ENCODE data around the gene IRF9.

The IRF9 gene

DNA sequence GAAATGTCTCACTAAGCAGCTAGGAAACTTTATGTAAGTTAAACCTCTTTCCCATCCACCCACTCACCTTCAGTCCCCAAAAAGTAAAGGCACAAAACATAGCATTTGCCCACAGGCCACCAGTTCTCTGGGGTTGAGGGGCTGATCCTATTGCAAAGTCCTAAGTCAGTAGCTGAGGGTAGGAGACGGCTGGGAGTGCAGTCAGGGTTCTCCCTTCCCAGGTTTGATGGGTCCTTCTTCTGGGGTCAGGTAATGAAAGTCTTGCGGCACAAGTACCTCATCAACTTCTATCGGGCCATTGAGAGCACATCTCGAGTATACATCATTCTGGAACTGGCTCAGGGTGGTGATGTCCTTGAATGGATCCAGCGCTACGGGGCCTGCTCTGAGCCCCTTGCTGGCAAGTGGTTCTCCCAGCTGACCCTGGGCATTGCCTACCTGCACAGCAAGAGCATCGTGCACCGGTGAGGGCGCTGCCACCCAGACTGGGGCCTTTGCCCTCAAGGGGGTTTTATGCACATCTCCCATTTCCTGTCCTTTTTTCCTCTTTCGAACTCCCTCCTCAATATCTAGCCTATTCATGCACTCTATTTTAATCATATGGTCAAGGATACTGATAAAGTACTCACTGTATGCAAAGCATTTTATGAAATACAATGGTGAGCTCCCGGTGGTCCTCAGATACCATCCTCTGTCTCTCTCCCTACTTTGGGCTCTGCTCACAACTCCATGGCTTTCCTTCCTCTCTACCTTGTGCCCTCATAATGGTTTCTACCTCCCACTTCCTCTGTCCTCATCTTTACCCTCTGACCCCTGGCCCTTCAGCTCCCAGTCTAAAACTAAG is 45.4 kb downstream of the IRF9 start:
- ChIA-PET CTCF (interaction anchor here (0.9 to 2.4 kb wide), 5 partner anchors 9 to 68 kb away, joined by 3 to 17 read pairs (median 3); partner anchors contain the start of genes IRF9, MDP1 and TM9SF1), POLR2A (interaction anchor here (0.7 to 1.4 kb wide), 2 partner anchors 11 to 65 kb away, joined by 3 to 5 read pairs; partner anchors contain the start of genes RABGGTA and TM9SF1)
- no peak for DNase-seq (ENCODE audit: extremely low spot score)
- TF ChIP-seq, protein P1, sequence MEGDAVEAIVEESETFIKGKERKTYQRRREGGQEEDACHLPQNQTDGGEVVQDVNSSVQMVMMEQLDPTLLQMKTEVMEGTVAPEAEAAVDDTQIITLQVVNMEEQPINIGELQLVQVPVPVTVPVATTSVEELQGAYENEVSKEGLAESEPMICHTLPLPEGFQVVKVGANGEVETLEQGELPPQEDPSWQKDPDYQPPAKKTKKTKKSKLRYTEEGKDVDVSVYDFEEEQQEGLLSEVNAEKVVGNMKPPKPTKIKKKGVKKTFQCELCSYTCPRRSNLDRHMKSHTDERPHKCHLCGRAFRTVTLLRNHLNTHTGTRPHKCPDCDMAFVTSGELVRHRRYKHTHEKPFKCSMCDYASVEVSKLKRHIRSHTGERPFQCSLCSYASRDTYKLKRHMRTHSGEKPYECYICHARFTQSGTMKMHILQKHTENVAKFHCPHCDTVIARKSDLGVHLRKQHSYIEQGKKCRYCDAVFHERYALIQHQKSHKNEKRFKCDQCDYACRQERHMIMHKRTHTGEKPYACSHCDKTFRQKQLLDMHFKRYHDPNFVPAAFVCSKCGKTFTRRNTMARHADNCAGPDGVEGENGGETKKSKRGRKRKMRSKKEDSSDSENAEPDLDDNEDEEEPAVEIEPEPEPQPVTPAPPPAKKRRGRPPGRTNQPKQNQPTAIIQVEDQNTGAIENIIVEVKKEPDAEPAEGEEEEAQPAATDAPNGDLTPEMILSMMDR (IDR thresholded peaks at IDR 0.05; ENCODE audit: control extremely low read depth, extremely low read depth, low read depth, missing control alignments) = no peak

- TF ChIP-seq, protein P1 (IDR thresholded peaks at IDR 0.05; ENCODE audit: control extremely low read depth, extremely low read depth, low read depth, missing control alignments) = no peak
- CTCF ChIA-PET = interaction anchor here (0.9 to 2.4 kb wide), 4 partner anchors 8 to 69 kb away, joined by 3 to 17 read pairs (median 4); partner anchors contain the start of genes IRF9, MDP1 and TM9SF1
- POLR2A ChIA-PET = interaction anchor here (0.7 to 1.4 kb wide), 2 partner anchors 12 to 64 kb away, joined by 3 to 5 read pairs; partner anchors contain the start of genes RABGGTA and TM9SF1
- DNase-seq (ENCODE audit: extremely low spot score) = no peak
Measured at GRCh38 chr14:24207104-24207551, 46.1 kb downstream of the IRF9 start.

DNA sequence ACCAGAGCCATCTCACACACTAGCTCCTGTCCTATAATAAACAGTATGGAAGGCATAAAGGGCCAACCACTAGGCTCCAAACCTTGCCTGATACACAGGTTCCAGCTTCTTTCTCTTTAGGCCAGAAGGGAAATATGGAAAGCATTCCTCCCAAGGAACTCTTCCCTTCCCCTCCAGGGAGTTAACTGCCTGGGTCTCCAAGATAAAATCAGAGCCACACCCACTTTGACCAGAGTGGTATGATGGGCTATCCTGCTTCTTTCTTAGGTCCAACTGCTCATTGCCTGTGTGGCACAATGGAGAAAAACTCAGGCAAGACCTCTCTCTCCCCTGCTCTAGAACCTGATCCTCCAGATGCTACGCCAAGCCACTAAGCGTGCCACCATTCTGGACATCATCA is 46.6 kb downstream of the IRF9 start:
- DNase-seq (ENCODE audit: extremely low spot score) = no peak
- TF ChIP-seq, protein P1 (IDR thresholded peaks at IDR 0.05; ENCODE audit: control extremely low read depth, extremely low read depth, low read depth, missing control alignments) = no peak
- ChIA-PET POLR2A (interaction anchor here (0.6 to 0.7 kb wide), 2 partner anchors 64 to 136 kb away, joined by 3 read pairs; partner anchors contain the start of genes CPNE6 and RABGGTA), CTCF (interaction anchor here (0.6 to 2.4 kb wide), 4 partner anchors 8 to 46 kb away, joined by 3 to 17 read pairs (median 4); partner anchors contain the start of genes IRF9, MDP1 and TM9SF1)

DNA sequence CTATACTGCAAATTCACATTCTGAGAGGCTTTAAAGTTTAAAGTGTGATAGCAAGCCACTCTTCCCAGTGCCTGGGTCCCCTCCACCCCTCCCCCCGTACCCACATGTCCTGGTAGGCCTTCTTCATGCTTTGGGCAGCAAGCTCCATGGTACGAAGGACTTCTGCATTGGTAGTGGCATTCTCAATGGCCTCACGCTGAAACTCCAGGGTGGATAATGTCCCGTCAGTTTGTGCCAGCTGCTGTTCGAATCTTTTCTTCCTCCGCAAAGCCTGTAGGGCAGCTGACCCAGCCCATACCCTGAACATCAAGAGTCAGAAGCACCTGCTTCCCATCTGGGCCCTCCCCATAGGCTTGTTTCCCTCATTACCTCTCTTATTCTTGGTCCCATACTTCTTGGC is 50.2 kb downstream of the IRF9 start:
- POLR2A ChIA-PET = no interaction called here
- no peak for DNase-seq (ENCODE audit: extremely low spot score)
- TF ChIP-seq, protein P1 (IDR thresholded peaks at IDR 0.05; ENCODE audit: control extremely low read depth, extremely low read depth, low read depth, missing control alignments) = no peak
- CTCF ChIA-PET = interaction anchor here (1.0 to 5.2 kb wide), 9 partner anchors 9 to 220 kb away, joined by 3 to 42 read pairs (median 4); partner anchors contain the start of genes CIDEB, IRF9, LTB4R2 and TINF2

- POLR2A ChIA-PET = interaction anchor here (0.6 to 2.0 kb wide), 9 partner anchors 17 to 216 kb away, joined by 3 to 14 read pairs (median 3); partner anchors contain the start of genes CBLN3, EMC9, IRF9 and KHNYN
- CTCF ChIA-PET = interaction anchor here (0.7 to 5.2 kb wide), 15 partner anchors 9 to 218 kb away, joined by 3 to 42 read pairs (median 5); partner anchors contain the start of genes CIDEB, IRF9, PSME1 and RABGGTA
- DNase-seq (ENCODE audit: extremely low spot score) = peak; percentile 97
- TF ChIP-seq, protein P1 (IDR thresholded peaks at IDR 0.05; ENCODE audit: control extremely low read depth, extremely low read depth, low read depth, missing control alignments) = peak; percentile 8
Measured at GRCh38 chr14:24212924-24213865, 52.1 kb downstream of the IRF9 start, which contains the start of gene CHMP4A. Gene CHMP4A, minus strand, starts transcription at chr14:24213488. Its CDS starts 49 bp downstream, at chr14:24213439.

Data from GM10248 (cell line).